Measurements from ENCODE around the gene ZBTB46.
"Not testable (repeated sequence)": the region's sequence is repeated elsewhere in the genome, so short reads cannot be mapped to it uniquely, and the experiment has no call there.

Gene ZBTB46

GRCh38 chr20:63732118-63733095, 98.7 kb downstream of the ZBTB46 start:
- no peak for DNase-seq

GRCh38 chr20:63731410-63731809, 99.7 kb downstream of the ZBTB46 start:
- DNase-seq, result no peak

DNA sequence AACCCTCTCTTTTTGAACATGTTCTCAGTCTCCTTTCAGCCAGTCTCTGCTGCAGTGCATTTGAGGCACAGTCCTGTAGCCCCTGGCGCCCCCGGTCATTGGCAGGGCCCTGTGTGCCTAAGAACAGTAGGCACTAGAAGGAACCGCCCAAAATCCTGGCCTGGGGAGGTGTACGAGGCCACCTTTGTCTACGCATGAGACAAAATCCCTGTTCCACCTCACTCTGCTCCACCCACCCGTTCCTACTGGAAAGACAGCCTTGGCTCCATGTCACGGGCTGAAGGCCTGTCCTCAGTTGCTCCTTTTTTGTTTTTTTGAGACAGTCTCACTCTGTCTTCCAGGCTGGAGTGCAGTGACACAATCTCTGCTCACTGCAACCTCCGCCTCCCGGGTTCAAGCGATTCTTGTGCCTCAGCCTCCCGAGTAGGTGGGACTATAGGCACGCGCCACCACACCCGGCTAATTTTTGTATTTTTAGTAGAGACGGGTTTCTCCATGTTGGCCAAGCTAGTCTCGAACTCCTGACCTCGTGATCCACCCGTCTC, 100.8 kb downstream of the ZBTB46 start:
- DNase-seq, result not testable (repeated sequence)

- not testable (repeated sequence) for DNase-seq
Measured at GRCh38 chr20:63722967-63723622, 108.0 kb downstream of the ZBTB46 start.

GRCh38 chr20:63718996-63719395, 112.1 kb downstream of the ZBTB46 start:
- no peak for DNase-seq

GRCh38 chr20:63714858-63715257, 116.2 kb downstream of the ZBTB46 start:
- no peak for DNase-seq

- no peak for DNase-seq
Measured at GRCh38 chr20:63712191-63712590, 118.9 kb downstream of the ZBTB46 start.

- DNase-seq, result no peak
Measured at GRCh38 chr20:63711085-63711645, 119.9 kb downstream of the ZBTB46 start.

GRCh38 chr20:63709149-63709527, 121.9 kb downstream of the ZBTB46 start:
- no peak for DNase-seq

GRCh38 chr20:63708301-63709148, 122.5 kb downstream of the ZBTB46 start:
- DNase-seq, result no peak

DNA sequence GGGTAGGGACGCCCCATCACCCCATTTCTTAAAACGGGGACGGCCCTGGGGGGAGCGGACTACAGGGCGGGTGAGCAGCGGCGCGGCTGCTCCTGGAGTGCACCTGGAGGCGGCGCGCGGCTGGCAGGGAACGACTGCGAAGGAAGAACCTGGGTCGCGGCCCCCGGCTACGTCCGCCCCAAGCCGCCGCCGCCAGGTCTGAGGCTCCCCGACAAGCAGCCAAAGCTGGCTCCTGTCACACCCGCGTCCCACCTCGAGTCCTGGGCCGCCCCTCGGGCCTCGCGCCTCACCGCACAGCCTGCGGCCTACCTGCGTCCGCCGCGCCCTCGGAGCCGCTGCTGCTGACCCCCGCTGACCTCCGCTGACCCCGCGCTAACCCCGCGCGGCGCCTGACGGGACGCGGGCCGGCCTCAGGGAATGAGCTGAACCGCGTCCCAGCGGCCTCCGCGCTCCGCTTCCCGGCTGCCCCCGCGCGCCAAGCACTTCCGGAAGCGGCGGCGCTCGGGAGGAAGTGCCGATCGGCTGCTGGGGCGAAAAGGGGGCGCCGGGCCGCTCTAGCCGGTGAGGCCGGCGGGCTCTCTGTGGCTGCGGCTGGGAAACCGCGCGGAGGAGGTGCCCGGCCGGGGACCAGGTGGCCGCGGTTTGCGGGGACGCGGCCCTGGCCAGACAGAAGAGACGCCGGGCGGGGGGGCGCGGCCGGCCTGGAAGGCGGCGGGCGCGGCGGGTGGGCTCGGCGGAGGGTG, 123.3 kb downstream of the ZBTB46 start, which contains the start of the genes ARFRP1 and ZGPAT:
ARFRP1 (minus strand) TSS at position 419 of the 743 bp plus-strand sequence. CDS start 885 bp downstream, outside the sequence.
ZGPAT (plus strand) TSS at position 482 of the 743 bp plus-strand sequence. CDS start 542 bp downstream, outside the sequence.
- peak; percentile 20 for DNase-seq

GRCh38 chr20:63706852-63707557, 124.1 kb downstream of the ZBTB46 start:
- no peak for DNase-seq

- no peak for DNase-seq
Measured at GRCh38 chr20:63706027-63706695, 124.9 kb downstream of the ZBTB46 start.

DNA sequence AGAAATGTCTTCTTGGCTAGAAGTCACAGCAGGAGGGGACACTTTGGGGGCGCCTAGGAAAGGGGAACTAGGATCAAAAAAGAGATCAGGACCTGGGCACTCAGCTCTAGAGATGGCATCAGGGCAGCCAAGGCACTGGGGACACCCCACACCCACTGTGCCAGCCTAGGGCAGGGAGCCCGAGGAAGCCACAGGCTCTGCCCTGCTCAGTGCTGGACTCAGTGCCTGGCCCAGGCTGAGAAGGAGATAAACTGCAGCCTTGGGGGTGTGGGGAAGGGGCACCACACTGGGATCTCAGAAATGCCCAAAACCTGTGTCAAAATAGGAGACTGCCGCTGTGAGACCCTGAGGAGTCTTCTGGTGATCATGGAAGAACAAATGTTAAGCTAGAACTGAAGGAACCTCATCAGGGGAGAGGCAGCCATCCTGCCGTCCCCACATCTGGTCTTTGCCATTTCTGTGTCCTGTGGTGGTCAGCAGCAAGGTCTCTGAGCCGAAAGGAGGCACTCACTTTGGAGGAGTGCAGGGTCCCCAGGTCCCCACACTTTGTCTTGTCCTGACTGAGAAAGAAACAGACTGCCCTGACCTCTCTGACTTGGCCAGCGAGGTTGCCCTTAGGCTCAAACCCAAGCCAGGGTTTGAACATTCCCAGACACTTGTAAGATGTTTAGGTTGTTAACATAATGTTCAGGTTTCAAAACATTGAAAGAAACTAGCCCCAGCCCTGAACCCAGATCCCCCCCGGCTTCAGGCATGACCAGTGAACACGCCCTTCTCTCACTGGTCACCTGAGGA, 125.6 kb downstream of the ZBTB46 start:
- no peak for DNase-seq

DNA sequence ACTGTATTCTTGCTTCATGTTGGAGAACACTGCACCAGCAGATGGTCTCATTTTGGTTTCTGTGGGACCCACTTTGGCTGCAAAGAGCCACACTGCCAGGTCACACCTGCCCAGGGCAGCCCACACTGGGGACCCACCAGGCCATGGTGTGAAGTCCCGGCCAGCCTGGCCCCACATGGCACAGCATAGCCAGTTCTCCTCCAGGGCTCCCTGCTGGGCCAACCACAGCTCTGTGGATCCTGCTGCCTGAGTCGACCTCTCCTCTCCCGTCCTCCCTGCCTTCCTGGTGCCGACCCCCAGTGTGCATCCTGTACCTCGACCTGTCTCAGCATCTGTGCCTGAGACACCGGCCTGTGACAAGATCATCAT, 126.3 kb downstream of the ZBTB46 start:
- DNase-seq, result no peak

DNA sequence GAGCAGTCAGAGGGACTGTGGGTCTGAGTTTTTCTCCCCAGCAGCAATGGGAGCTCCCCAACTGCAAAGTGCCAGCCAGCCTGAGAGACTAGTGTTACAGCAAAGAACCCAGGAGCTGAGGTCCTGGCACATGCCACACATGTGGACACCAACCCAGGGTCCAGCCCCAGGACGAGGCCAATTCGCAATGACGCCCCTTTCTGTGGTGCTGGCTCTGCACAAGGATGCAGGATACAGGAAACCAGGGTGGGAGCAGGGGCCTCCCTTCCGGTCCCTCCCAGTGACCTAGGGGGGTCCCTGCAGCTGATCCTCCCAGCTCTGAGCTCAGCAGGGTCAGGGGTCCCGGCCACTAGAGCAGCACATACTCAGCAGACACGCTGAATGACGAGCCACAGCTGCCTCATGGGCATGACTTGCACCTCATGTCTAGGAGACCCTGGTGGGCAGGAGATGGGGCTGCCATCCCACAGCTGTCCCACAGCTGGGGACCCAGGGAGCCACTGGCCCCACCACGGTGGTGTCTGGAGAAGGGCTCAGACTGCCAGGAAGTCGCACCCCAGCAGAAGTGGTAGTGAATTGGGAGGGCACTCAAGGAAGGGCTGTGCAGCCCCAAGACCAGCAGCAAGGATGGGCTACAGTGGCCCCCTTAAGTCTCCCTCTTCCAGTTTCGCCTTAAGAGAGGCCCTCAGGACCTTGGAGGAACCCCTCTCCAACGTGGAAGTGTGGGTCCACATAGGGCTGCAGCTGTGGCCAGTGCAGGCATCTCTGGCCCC, 126.9 kb downstream of the ZBTB46 start:
- DNase-seq, result no peak

- DNase-seq, result no peak
Measured at GRCh38 chr20:63703471-63703975, 127.5 kb downstream of the ZBTB46 start.

DNA sequence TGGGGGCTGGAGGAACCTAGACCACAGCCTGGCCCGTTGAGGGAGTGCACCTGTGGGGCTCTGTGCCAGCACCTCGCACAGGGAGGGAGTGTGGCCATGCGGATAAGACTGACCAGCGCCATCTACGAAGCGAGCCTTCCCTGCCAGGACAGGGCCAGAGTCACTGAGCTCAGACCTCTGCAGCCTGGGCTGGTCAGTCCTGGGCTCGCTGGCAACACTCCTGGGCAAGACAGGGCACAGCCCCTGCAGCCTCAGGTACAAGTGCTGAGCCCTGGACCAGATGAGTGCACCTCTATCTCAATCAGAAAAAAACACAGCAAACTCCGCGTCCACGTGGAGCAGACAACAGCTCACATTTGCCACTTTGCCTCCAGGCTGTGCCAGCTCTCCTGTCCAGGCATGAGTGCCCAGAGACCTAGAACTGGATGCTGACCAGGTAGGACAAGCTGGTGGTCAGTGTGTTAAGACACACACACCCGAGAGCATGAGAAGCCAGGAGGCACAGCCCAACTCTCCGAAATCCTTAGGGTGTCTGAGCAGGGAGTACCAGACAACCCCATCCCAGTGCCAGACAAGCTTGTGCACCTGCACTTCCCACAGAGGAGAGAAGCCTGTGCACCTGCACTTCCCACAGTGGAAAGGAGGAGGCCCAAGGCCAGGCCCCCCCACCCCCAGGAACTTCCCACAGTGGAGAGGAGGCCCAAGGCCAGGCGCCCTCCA, 128.2 kb downstream of the ZBTB46 start:
- no peak for DNase-seq

Measured in NCI-H1048 (cell line).